Kidney epithelial cell (primary cell): ENCODE results near the gene NR3C1. TPM values are rescaled to one million over a fixed set of nuclear protein-coding genes. Genes with fewer than 3 reads are reported as not detected.

ENCODE experiments used
- DNase-seq: peaks from one replicate; pipeline ENCODE4 v3.0.0-alpha.2; 2010; ENCODE audit warnings: low read depth
- H3K27me3 ChIP-seq: 2 replicates; pipeline ENCODE4 v1.6.0; 2011; ENCODE audit warnings: low read length; ENCODE audit not compliant: control insufficient read depth, insufficient read depth
- H3K36me3 ChIP-seq: 2 replicates; pipeline ENCODE4 v1.5.1; 2011; ENCODE audit warnings: low read length; ENCODE audit not compliant: control insufficient read depth, insufficient read depth
- H3K4me3 ChIP-seq: 2 replicates; pipeline ENCODE4 v1.5.1; 2011; ENCODE audit warnings: low read depth, mild to moderate bottlenecking, control low read depth, low read length
- CTCF ChIP-seq: IDR thresholded peaks from 2 replicates; pipeline ENCODE4 v1.5.1; 2011; ENCODE audit warnings: mild to moderate bottlenecking, moderate library complexity, low read length, control low read depth, inconsistent platforms; ENCODE audit not compliant: insufficient read depth, poor library complexity, severe bottlenecking
- total RNA-seq: library from RNA; depleted of rRNA; stranded (reverse); fragments of >200 nt; gene quantifications from 2 replicates; pipeline ENCODE4 v1.2.3, GENCODE V29; 2015

Gene NR3C1
- total RNA-seq, 1 donor from 2014 or later = 18.3 TPM

GRCh38 chr5:143354025-143354424 lies 49.5 kb downstream of the NR3C1 start:
- TF ChIP-seq CTCF = no peak
- H3K4me3 ChIP-seq = no peak overlapping the region
- DNase-seq = no peak
- H3K27me3 ChIP-seq = no peaks in the 10 kb centered on the region
- H3K36me3 ChIP-seq = no peaks in the 10 kb centered on the region

DNA sequence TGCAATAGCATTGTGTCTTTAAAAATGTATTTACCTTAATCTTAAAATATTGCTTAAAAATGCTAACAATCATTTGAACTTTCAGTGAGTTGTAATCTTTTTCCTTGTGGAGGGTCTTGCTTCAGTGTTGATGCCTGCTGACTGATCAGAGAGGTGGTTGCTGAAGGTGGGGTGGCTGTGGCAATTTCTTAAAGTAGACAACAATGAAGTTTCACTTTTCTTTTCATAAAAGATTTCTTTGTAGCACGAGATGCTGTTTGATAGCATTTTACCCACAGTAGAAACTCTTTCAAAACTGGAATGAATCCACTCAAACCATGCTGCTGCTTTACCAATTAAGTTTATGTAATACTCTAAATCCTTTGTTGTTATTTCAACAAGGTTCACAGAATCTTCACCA lies 50.8 kb downstream of the NR3C1 start:
- no peaks in the 10 kb centered on the region for H3K27me3 ChIP-seq
- DNase-seq = no peak
- H3K4me3 ChIP-seq = no peak overlapping the region
- TF ChIP-seq CTCF = no peak
- no peaks in the 10 kb centered on the region for H3K36me3 ChIP-seq

- Histone ChIP-seq H3K27me3 (no peaks in the 10 kb centered on the region), H3K36me3 (no peaks in the 10 kb centered on the region), H3K4me3 (no peak overlapping the region)
- TF ChIP-seq CTCF = no peak
- peak; percentile 38 for DNase-seq
Measured at GRCh38 chr5:143350751-143351602, 52.5 kb downstream of the NR3C1 start.

- Histone ChIP-seq H3K27me3 (no peaks in the 10 kb centered on the region), H3K4me3 (no peak overlapping the region), H3K36me3 (no peaks in the 10 kb centered on the region)
- TF ChIP-seq CTCF = no peak
- no peak for DNase-seq
Measured at GRCh38 chr5:143350341-143350740, 53.1 kb downstream of the NR3C1 start.

DNA sequence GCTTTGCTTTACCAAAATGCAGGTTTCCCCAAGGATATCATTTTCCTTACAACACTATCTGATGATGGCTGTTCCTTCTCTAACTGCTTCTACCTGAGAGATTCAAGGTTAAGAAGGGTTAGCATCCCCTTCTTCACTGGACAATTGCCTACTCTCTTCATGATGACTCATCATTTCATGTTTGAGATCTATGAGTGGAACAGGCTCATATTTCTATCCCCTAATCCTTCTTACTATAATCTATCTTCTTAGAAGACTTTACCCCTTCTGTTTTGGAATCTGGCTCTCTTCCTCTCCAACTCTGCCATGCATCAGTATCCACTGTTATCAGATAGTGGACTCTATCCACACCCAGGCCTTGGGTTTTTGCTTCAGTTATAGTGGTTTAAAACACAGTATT lies 54.3 kb downstream of the NR3C1 start:
- Histone ChIP-seq H3K27me3 (no peaks in the 10 kb centered on the region), H3K36me3 (no peaks in the 10 kb centered on the region), H3K4me3 (no peak overlapping the region)
- no peak for TF ChIP-seq CTCF
- DNase-seq = no peak
